Activated CD4-positive, alpha-beta T cell treated with anti-CD3 and anti-CD28 coated beads, Interleukin-2, Interleukin-6, amounts not matched to agents 100 ng/mL and 50 ng/mL, durations not matched to agents 16 hours and 8 hours (primary cell): ENCODE results near the gene RBM6.

Experiments
- DNase-seq: peaks from one replicate; pipeline ENCODE4 v3.0.0-alpha.2; 2020

The RBM6 gene

GRCh38 chr3:50095352-50095998, 155.5 kb downstream of the RBM6 start:
- no peak for DNase-seq

DNA sequence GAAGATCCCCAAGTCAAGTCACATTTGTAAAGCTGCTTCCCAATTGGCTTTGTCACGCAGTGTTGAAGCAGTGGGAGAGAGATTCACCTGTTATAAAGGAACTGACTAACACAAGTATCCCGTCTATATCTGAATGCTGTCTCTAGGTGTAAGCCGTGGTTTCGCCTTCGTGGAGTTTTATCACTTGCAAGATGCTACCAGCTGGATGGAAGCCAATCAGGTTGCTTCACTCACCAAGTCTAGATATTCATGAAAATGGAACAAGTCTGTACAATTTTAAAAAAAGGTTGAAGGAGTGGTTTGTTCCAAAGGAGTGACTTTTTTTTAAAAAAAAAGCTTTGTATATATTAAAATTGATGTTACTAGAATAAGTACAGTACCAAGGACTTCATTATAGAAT, 160.4 kb downstream of the RBM6 start:
- no peak for DNase-seq

DNA sequence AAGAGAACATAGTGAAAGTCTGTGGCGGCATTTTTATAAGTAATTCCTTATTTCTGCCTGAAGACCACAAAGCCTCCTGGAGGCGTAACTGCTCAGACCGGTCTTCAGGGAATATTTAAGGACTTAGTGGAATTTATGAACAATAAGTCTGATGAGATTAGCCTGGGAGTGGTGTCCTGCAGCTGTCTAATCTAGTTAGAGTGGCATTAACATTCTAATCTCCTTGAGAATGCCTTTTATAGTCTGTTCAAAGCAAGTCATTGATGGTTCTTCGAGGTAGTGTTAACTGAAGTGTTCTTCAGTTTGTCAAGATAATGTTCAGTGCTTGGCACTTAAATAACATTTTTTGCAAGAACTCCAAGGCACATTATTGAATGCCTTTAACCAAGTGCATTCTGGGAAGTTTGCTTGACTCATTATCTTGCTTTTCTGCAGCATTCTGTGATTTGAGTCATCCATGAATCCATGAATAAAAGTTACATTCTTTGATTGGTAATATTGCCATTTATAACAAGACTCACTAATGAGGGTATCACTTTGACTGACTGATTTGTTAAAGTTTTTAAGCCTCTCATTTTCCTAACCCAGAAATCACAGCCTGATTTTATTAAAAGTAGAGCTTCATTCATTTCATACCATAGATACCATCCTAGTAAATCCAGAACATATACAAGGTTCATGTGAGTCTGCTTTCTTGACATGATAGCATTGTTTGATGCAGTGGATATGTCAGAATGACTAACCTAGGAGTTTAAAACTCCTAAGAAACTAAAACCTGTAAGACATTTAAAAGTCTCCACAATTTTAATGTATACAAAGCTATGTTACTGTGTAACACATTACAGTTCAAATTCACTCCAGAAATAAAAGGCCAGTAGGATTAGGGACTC, 161.3 kb downstream of the RBM6 start:
- no peak for DNase-seq

DNA sequence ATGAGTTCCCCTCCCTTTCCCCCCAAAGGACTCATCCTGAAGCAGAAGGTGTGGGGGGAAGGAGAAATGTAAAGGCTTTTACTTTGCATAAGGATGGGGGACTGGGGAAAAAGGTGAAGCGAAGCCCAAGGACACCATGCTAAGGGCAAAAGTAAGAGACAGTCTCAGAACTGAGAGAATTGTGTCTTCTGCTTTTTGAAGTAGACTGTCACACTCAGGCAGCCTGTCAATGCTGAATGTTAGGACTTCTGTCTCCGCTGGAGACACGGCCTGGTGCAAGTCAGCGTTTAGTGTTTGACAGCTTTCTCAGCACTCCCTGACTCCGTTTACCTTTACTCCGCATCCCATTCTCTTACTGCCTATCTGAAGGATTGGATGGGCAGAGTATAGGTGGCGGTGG, 162.6 kb downstream of the RBM6 start:
- DNase-seq = no peak

DNA sequence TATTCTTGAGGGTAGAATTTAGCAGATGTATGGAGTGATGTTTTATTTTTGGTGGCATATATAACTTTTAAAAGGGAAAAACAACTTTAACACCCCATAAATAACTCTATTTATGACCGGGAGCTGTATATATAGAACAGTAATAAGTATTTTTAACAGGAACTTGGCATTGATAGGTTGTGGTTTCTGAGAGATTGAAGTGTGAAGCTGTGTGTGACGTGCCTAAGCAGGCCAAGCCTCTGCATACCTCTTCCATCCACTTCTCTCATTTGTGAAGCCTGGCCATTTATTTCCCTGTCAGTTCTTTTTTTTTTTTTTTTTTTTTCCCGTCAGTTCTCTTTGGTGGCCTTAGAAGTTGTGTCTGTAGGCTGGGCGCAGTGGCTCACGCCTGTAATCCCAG, 171.8 kb downstream of the RBM6 start:
- DNase-seq = no peak

DNA sequence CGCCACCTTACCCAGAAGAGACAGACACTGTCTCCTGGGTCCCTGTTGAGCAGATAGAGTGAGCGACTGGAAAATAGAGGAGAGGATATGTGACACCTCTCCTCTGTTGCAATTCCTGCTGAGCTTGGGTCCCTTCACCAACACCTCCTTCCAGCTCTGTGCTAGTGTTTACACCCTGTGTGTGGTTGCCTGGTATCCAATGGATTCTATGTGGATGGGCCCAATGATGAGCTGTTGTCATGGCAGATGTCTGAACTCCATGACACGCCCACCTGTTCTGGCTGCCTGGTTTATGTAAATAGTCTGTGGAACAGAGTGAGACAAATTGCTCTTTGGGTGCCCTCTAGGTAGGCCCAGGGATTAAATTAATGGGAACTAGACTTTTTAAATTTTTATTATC, 172.5 kb downstream of the RBM6 start:
- DNase-seq = no peak

GRCh38 chr3:50117120-50117519, 177.2 kb downstream of the RBM6 start:
- no peak for DNase-seq

- no peak for DNase-seq
Observed at GRCh38 chr3:50118237-50118636, 178.3 kb downstream of the RBM6 start.

DNA sequence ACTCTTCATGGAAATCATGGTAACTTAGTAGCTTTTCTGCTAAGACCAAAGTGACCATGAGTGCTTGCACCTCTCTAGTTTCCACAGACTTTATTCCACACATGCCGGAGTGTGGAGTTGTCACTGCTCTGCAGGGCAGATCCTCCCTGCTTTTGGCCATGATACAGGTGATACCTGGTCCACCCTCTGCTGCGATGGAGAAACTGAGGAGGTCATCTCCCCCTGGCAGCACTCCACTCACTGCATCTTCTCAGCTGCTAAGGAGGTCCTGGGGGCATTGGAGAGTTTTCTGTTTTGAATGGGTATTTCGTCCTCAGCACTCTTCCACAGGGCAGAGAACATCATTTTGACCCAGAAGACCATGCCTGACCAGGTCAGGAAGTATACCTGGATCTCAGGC, 179.8 kb downstream of the RBM6 start:
- DNase-seq = no peak

- DNase-seq = no peak
Observed at GRCh38 chr3:50120364-50121071, 180.6 kb downstream of the RBM6 start.

- peak; percentile 76 for DNase-seq
Observed at GRCh38 chr3:50121072-50122032, 181.4 kb downstream of the RBM6 start.

DNA sequence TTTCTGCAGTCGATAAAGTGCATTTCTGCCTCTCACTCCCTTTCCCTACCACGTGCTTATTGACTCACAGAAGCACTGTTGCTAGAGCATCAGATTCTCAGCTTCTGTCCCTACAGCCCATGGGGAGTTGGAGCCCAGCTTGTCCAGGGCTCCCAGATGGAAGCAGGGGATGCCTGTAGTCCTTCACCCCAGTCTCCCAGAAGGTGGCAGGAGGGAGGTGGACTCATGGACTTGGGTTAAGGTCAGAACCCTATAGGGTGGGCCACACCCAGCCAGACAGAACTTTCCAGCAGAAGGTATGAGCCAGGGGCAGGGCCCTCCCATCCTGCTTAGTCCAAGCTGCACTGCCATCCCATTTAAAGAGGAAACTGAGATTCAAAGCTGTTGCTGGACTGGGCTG, 182.1 kb downstream of the RBM6 start:
- no peak for DNase-seq

GRCh38 chr3:50122661-50123391, 182.9 kb downstream of the RBM6 start:
- no peak for DNase-seq

DNA sequence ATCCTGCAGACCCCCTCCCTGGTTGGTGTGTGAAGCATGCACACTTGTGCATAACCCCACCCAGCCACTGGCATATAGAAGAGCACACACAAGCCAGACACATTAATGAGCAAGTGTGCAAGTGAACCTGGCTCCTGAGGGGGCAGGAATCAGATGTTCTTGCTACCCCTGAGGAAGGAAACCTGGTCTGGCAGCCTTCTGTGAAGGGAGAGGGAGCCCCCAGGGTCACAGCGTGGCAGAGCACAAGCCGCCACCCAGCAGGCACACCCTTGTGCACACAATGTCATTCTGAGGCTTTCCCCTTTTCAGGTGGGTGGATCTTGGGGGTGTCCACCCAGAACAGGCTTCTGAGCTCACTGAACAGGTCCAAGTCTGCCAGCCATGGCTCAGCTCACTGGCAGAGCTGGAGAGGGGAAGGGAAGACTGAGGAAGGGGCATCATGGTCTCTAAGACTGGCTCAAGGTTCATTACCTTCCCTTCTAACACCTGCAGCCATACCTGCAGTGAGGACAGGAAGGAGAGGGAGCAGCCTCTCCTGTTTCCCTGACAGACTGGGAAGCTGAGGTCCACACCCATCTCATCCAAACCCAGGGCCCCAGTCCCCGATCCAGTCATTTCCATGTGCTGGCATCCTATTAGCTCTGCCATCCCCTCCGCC, 183.6 kb downstream of the RBM6 start:
- no peak for DNase-seq

- no peak for DNase-seq
Observed at GRCh38 chr3:50124052-50124799, 184.3 kb downstream of the RBM6 start.

- DNase-seq = no peak
Observed at GRCh38 chr3:50124800-50125178, 184.8 kb downstream of the RBM6 start.

DNA sequence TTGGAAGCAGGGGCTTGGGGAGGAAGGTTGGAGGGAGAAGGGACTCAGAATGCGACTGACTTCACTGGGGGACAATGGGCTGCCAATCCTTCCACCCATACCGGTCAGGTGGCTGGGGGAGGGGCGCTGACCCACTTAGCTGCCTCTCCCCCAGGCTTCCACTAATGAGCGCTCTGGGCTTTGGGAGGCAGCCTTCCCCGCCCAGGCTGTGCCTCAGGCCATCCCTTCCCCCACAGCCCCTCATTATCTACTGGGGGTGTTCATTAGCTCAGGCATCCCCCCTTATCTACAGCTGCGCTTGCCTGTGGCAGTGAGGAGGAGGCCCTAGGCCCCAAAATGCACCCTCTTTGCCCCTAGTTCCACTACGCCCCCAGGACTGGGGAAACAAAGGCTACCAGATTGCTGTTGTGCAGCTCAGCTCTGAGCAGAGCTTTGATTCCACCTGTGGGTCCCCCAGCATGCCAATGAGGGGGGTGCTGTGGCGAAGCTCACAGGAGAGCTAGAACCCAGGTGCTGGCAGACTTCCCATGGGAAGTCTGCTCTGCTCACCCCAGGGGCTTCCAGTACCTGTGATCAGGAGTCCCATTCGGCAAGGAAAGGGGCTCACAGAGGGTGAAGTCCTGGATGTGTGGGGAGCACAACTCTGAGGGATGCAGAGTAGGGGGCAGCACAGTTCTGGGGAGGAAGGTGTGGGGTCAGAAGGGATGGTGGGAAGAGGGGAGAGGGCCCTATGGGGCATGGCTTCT, 185.8 kb downstream of the RBM6 start:
- DNase-seq = no peak

DNA sequence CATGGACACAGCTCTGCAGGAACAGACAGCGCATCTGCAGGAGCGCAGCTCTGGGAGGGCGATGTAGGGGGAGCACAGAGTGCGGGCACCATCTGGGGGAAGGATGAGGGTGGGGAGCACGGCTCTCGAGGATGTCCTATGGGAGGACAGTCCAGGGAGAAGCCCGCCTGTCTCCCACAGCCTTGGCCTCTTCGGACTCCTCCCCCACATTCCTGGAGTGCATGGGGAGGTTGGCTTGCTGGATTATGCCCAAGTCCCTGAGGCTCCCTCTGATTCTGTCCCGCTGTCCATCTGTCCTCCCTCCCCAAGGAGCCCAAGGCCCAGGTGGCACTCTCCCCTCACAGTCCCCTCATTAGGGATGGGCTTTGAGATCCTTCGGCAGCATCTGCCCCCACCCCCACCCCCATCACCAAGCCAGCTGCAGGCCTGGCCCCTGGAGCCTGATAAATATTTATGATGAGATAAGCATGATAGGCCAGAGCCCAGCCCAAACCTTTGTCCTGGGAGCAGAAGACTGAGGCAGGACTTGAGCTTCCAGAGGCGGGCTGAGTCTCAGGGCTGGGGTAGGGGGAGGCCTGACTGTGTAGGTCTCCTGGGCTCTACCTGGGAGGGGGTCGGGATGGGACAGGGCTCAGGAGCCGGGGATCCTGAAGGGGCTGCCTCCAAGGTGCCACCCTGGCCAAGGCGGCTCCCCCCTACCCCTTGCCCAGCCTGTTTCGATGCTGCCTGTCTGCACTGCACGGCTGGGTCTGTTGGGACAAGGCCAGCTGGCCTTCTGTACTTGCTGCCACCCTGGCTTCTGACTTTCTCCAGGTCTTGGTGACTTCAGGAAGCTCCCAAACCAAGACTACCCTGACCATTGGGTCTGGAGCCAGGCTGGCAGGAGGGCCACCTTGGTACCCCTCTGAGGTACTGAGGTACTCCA, 186.6 kb downstream of the RBM6 start:
- DNase-seq = no peak
